OCI-LY1 (cell line): Measurements from ENCODE around the gene MFSD8.

Source experiments
- CTCF ChIP-seq: fragments of 200-600 bp; sonication (generic), shearing (Covaris generic); IDR thresholded peaks from 2 replicates; pipeline ENCODE4 v1.5.1; 2017; ENCODE audit warnings: mild to moderate bottlenecking, antibody characterized with exemption, low read length, moderate library complexity, mixed read lengths
- EZH2 ChIP-seq: fragments of 200-600 bp; sonication (generic), shearing (Covaris generic); IDR thresholded peaks from 2 replicates; pipeline ENCODE4 v1.8.0; 2017; ENCODE audit warnings: borderline replicate concordance, mixed run types, mild to moderate bottlenecking, antibody characterized with exemption, low read length, moderate library complexity, mixed read lengths

- TF ChIP-seq CTCF (no peak), EZH2 (no peak)
These were observed 21.0 kb upstream of the MFSD8 start for GRCh38 chr4:127985989-127986388.
